Colonic mucosa (tissue), 4 donors: ENCODE results near the gene ZSWIM4. TPM values are rescaled to one million over a fixed set of nuclear protein-coding genes. Genes with fewer than 3 reads are reported as not detected.

ENCODE experiments used
- DNase-seq: peaks from one replicate; pipeline ENCODE4 v3.0.0-alpha.2; 2020
- H3K27ac ChIP-seq: fragments of 200-600 bp; one replicate; pipeline ENCODE4 v1.8.0; 2021
- H3K27me3 ChIP-seq: fragments of 200-600 bp; one replicate; pipeline ENCODE4 v1.8.0; 2021
- H3K36me3 ChIP-seq: fragments of 200-600 bp; one replicate; pipeline ENCODE4 v1.8.0; 2021
- H3K4me1 ChIP-seq: fragments of 200-600 bp; one replicate; pipeline ENCODE4 v1.8.0; 2021; ENCODE audit warnings: mild to moderate bottlenecking
- H3K4me3 ChIP-seq: fragments of 200-600 bp; one replicate; pipeline ENCODE4 v1.8.0; 2021
- H3K9ac ChIP-seq, 2 donors: one replicate each; pipeline ENCODE4 v1.7.0; 2013; ENCODE audit warnings: control low read depth in 2 of 2, low read depth in 2 of 2, low read length in 2 of 2
- H3K9me3 ChIP-seq: fragments of 200-600 bp; one replicate; pipeline ENCODE4 v1.8.0; 2021
- intact Hi-C: fragments of 100-400 bp; cut with DNase I; formaldehyde crosslinking; loops from one replicate; pipeline ENCODE4 v1.14.1; 2022
- total RNA-seq, 2 donors: library from RNA; stranded (reverse); fragmentation: NEBNext Ultra II Directional in 1 of 2; extraction: Animal tissue kit (Norgen Biotek cat#: 25700) in 1 of 2; gene quantifications; one replicate each; pipeline ENCODE4 v1.2.1, GENCODE V29; 2021
- TF ChIP-seq, protein P1 (sequence below): fragments of 200-600 bp; IDR thresholded peaks from one replicate; pipeline ENCODE4 v1.8.0; 2022; ENCODE audit warnings: antibody characterized with exemption, mild to moderate bottlenecking
- donor health status: healthy.
- donor health status: DM: no; HTN: no; CAD: no.
- donor health status: DM: no; HTN: no; CAD: no.

Gene ZSWIM4
- total RNA-seq, 2 donors from 2014 or later = 2.9 to 4.3 TPM

DNA sequence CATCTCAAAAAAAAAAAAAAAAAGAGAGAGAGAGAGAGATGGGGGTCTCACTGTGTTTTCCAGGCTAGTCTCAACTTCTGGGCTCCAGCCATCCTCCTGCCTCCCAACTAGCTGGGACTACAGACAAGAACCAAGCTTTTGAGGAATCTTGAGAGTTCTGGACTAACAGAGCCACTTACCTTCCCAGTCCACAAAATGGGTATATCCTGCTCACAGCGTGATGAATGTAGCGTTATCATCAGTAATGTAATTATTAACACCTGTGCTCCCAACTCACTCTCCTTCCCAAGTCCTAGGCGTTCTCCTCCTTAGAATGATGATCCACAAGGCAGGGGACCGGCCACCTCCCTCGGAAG is 77.1 kb downstream of the ZSWIM4 start:
- TF ChIP-seq, protein P1, sequence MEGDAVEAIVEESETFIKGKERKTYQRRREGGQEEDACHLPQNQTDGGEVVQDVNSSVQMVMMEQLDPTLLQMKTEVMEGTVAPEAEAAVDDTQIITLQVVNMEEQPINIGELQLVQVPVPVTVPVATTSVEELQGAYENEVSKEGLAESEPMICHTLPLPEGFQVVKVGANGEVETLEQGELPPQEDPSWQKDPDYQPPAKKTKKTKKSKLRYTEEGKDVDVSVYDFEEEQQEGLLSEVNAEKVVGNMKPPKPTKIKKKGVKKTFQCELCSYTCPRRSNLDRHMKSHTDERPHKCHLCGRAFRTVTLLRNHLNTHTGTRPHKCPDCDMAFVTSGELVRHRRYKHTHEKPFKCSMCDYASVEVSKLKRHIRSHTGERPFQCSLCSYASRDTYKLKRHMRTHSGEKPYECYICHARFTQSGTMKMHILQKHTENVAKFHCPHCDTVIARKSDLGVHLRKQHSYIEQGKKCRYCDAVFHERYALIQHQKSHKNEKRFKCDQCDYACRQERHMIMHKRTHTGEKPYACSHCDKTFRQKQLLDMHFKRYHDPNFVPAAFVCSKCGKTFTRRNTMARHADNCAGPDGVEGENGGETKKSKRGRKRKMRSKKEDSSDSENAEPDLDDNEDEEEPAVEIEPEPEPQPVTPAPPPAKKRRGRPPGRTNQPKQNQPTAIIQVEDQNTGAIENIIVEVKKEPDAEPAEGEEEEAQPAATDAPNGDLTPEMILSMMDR = no peak
- Histone ChIP-seq H3K9me3 (no peaks in the 10 kb centered on the region), H3K4me1 (no peaks in the 10 kb centered on the region), H3K9ac (peak overlapping the region in 1 of 2 donors; percentile 34), H3K36me3 (no peaks in the 10 kb centered on the region), H3K27me3 (no peaks in the 10 kb centered on the region), H3K4me3 (peak overlapping the region; percentile 40), H3K27ac (no peak overlapping the region)
- DNase-seq = no peak
- intact Hi-C loops = no loop called here

DNA sequence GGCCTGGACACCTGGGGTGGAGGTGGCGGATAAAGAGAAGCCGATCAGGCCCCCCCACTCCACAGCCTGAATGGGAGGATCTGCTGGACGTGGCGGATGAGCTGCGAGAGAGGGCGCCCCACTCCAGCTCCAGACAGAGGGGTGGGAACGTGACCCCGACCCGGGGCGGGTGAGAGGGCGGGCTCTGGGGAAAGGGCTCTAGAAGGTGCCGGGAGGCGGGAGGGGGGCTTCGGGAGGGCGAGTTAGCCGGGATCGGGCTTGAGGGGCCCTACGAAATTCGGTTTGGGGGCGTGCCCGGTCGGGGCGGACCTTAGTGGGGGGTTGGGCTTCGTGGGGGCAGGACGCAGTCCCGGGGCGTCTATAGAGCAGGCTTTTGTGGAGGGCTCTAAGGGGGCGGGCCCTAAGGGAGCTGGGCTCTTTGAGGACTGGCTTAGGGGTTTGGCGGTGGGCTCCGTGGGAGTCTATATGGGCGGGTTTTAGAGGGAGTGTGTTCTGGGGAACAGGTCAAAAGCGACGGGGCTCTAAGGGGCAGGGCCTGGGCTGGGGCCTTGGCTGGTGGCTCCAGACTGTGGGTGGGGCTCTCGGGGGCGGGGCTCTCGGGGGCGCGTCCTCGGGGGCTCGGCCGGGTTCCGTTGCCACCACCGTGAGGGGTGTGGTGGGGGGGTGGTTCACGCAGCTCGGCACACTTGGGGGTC is 77.6 kb downstream of the ZSWIM4 start:
- H3K36me3 ChIP-seq = no peaks in the 10 kb centered on the region
- H3K4me3 ChIP-seq = peak overlapping the region; percentile 40
- H3K4me1 ChIP-seq = no peaks in the 10 kb centered on the region
- intact Hi-C loops = no loop called here
- peak; percentile 62 for DNase-seq
- TF ChIP-seq, protein P1 = no peak
- peak overlapping the region; percentile 16 to 34 for H3K9ac ChIP-seq
- no peaks in the 10 kb centered on the region for H3K9me3 ChIP-seq
- no peaks in the 10 kb centered on the region for H3K27me3 ChIP-seq
- H3K27ac ChIP-seq = no peak overlapping the region

GRCh38 chr19:13873834-13874515 is 78.7 kb downstream of the ZSWIM4 start:
- Histone ChIP-seq H3K4me1 (no peaks in the 10 kb centered on the region), H3K36me3 (no peaks in the 10 kb centered on the region), H3K9ac (no peak overlapping the region), H3K27me3 (no peaks in the 10 kb centered on the region), H3K9me3 (no peaks in the 10 kb centered on the region), H3K4me3 (no peak overlapping the region), H3K27ac (no peak overlapping the region)
- TF ChIP-seq, protein P1 = no peak
- intact Hi-C loops = no loop called here
- DNase-seq = no peak

- H3K27ac ChIP-seq = no peak overlapping the region
- no peak for DNase-seq
- intact Hi-C loops = no loop called here
- H3K36me3 ChIP-seq = no peaks in the 10 kb centered on the region
- TF ChIP-seq, protein P1 = no peak
- no peak overlapping the region for H3K4me3 ChIP-seq
- H3K27me3 ChIP-seq = no peaks in the 10 kb centered on the region
- H3K9ac ChIP-seq = no peak overlapping the region
- H3K9me3 ChIP-seq = no peaks in the 10 kb centered on the region
- H3K4me1 ChIP-seq = peaks cover 5% of the 10 kb centered on the region
These were observed 80.6 kb downstream of the ZSWIM4 start for GRCh38 chr19:13875824-13876223.

DNA sequence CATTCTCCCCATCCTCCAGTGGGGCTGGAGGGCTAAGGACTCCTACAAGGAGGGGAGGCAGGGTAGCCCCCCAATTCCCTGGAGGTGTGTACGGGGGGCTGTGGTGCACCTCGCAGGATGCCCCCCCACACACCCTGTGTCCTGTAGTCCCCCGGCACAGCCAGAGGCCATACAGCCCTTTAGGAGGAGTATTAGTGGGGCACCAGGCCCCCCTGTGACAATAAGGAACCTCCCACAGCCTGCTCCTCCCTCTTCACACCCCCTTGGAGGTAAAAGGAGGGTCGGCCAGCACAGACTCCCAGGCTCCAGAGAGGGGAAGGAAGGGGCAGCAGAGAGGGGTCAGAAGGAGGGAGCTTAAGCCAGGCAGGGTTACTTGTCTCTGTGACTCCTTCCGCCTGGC is 81.6 kb downstream of the ZSWIM4 start, which contains the start of gene NANOS3:
Gene NANOS3 (plus strand): TSS at position 301 of the 400 bp plus-strand sequence. CDS start 115 bp downstream, outside the sequence.
- H3K9me3 ChIP-seq = no peaks in the 10 kb centered on the region
- H3K27ac ChIP-seq = no peak within 1 kb of the TSS
- intact Hi-C loops = no loop called here
- no peak for DNase-seq
- TF ChIP-seq, protein P1 = no peak
- H3K36me3 ChIP-seq = no peaks in the 10 kb centered on the region
- no peak within 1 kb of the TSS for H3K4me3 ChIP-seq
- no peaks in the 10 kb centered on the region for H3K27me3 ChIP-seq
- peaks cover 15% of the 10 kb centered on the region for H3K4me1 ChIP-seq
- no peak within 1 kb of the TSS for H3K9ac ChIP-seq
